B cell (primary cell): ENCODE results near the gene PANK3. TPM values are rescaled to one million over a fixed set of nuclear protein-coding genes. Genes with fewer than 3 reads are reported as not detected.

Experiments
- ATAC-seq: fragments of 200-7000 bp; cut with Tn5 transposase; one replicate; pipeline ENCODE4 v1.10.0; 2021; ENCODE audit warnings: low read depth, mild to moderate bottlenecking, moderate number of reproducible peaks, moderate library complexity
- CTCF ChIA-PET: fragments of 350-600 bp; sonication (Branson Sonifier 250); formaldehyde crosslinking; loops from one replicate; lab custom pipeline; 2021; ENCODE audit warnings: antibody characterized with exemption, inconsistent platforms; lab: Charles Lee
- POLR2A ChIA-PET: fragments of 350-600 bp; sonication (Branson Sonifier 250); formaldehyde crosslinking; loops from one replicate; lab custom pipeline; 2021; ENCODE audit warnings: antibody characterized with exemption; lab: Charles Lee
- DNase-seq: peaks from one replicate; pipeline ENCODE4 v3.0.0; 2013
- H2AFZ ChIP-seq: 2 replicates; pipeline ENCODE4 v1.6.1; 2012; ENCODE audit warnings: mild to moderate bottlenecking, low read depth, low read length; ENCODE audit not compliant: insufficient read depth, poor library complexity, severe bottlenecking
- H3K27ac ChIP-seq, 2 donors: 1 replicate in 1 of 2; 2 replicates in 1 of 2; pipeline ENCODE4 v1.5.1; 2012 to 2013; ENCODE audit warnings: low read length in 2 of 2, mild to moderate bottlenecking in 2 of 2, moderate library complexity in 1 of 2
- H3K27me3 ChIP-seq, 4 experiments: fragments of 200-600 bp in 1 of 4; sonication (generic) in 1 of 4; replicated peaks in 1 of 4; 1 replicate in 2 of 4; 2 replicates in 2 of 4; pipeline versions ENCODE4 v1.6.1 to v1.7.0; 2013 to 2016; ENCODE audit warnings: low read length in 3 of 4, mild to moderate bottlenecking in 2 of 4, mixed read lengths in 1 of 4, moderate library complexity in 1 of 4; ENCODE audit not compliant: insufficient read depth in 4 of 4, control insufficient read depth in 3 of 4; ENCODE audit errors: control extremely low read depth in 1 of 4
- H3K36me3 ChIP-seq, 2 experiments: replicated peaks in 1 of 2; 1 replicate in 1 of 2; 2 replicates in 1 of 2; pipeline versions ENCODE4 v1.6.1 to v1.7.1; 2013; ENCODE audit warnings: low read length in 1 of 2; ENCODE audit not compliant: insufficient read depth in 2 of 2, control insufficient read depth in 1 of 2; ENCODE audit errors: control extremely low read depth in 1 of 2, extremely low read depth in 1 of 2
- H3K4me1 ChIP-seq, 2 donors: fragments of 200-600 bp in 1 of 2; sonication (generic) in 1 of 2; 1 replicate in 1 of 2; 2 replicates in 1 of 2; pipeline versions ENCODE4 v1.5.1 to v1.6.1; 2013 to 2017; ENCODE audit warnings: low read length in 2 of 2; ENCODE audit not compliant: control insufficient read depth in 2 of 2, insufficient read depth in 2 of 2
- H3K4me2 ChIP-seq: replicated peaks from 2 replicates; pipeline ENCODE3; 2012; ENCODE audit warnings: mild to moderate bottlenecking, low read depth, low read length; ENCODE audit not compliant: poor library complexity, severe bottlenecking
- H3K4me3 ChIP-seq, 5 experiments: fragments of 200-600 bp in 1 of 5; sonication (generic) in 1 of 5; 1 replicate in 3 of 5; 2 replicates in 2 of 5; pipeline versions ENCODE4 v1.5.1 to v1.7.0; 2011 to 2016; ENCODE audit warnings: low read length in 4 of 5, mild to moderate bottlenecking in 4 of 5, low read depth in 2 of 5, control low read depth in 1 of 5, moderate library complexity in 1 of 5; ENCODE audit not compliant: insufficient read depth in 1 of 5; ENCODE audit errors: control extremely low read depth in 1 of 5, extremely low read depth in 1 of 5
- H3K79me2 ChIP-seq: fragments of 200-600 bp; sonication (generic); one replicate; pipeline ENCODE4 v1.6.0; 2016; ENCODE audit warnings: low read length; ENCODE audit not compliant: control insufficient read depth, insufficient read depth
- H3K9ac ChIP-seq: fragments of 200-600 bp; sonication (generic); 2 replicates; pipeline ENCODE4 v1.6.1; 2017; ENCODE audit warnings: mild to moderate bottlenecking, low read length, moderate library complexity
- H3K9me3 ChIP-seq, 3 donors: one replicate each; pipeline versions ENCODE4 v1.6.1 to v1.7.1; 2013; ENCODE audit warnings: low read length in 2 of 3; ENCODE audit not compliant: control insufficient read depth in 2 of 3, insufficient read depth in 1 of 3; ENCODE audit errors: control extremely low read depth in 1 of 3
- H4K20me1 ChIP-seq: 2 replicates; pipeline ENCODE4 v1.6.0; 2012; ENCODE audit warnings: mild to moderate bottlenecking, low read length; ENCODE audit not compliant: insufficient read depth, control insufficient read depth, poor library complexity, severe bottlenecking
- H3K27ac Mint-ChIP-seq: one replicate; pipeline ENCODE4 v1.8.0; 2021; ENCODE audit warnings: mixed read lengths
- H3K27me3 Mint-ChIP-seq: one replicate; pipeline ENCODE4 v1.8.0; 2021; ENCODE audit warnings: mixed read lengths
- H3K4me1 Mint-ChIP-seq: one replicate; pipeline ENCODE4 v1.8.0; 2021; ENCODE audit warnings: mixed read lengths
- H3K4me3 Mint-ChIP-seq: one replicate; pipeline ENCODE4 v1.8.0; 2021; ENCODE audit warnings: mixed read lengths
- H3K9me3 Mint-ChIP-seq: one replicate; pipeline ENCODE4 v1.8.0; 2022; ENCODE audit warnings: mixed read lengths; ENCODE audit not compliant: insufficient read depth
- EZH2 ChIP-seq: IDR thresholded peaks from 2 replicates; pipeline ENCODE4 v1.6.1; 2012; ENCODE audit warnings: borderline replicate concordance, low read depth, mild to moderate bottlenecking, moderate library complexity, low read length; ENCODE audit not compliant: insufficient read depth, poor library complexity, severe bottlenecking
- WGBS: methylation state at CpG from one replicate; pipeline ENCODE4 v1.1.5; 2013; ENCODE audit warnings: missing lambda C conversion rate; ENCODE audit not compliant: insufficient coverage; 5-methylcytosine and 5-hydroxymethylcytosine counted together
- intact Hi-C: fragments of 100-400 bp; cut with micrococcal nuclease; formaldehyde crosslinking; loops from one replicate; pipeline ENCODE4 v1.10.0; 2022
- polyA plus RNA-seq: library from polyadenylated mRNA; depleted of rRNA; stranded (reverse); fragments of >200 nt; gene quantifications from 2 replicates; pipeline ENCODE4 v1.2.3, GENCODE V29; 2012
- total RNA-seq, 2 donors: library from RNA; stranded (reverse); fragments of 120-200 nt in 1 of 2; gene quantifications; 1 replicate in 1 of 2; 2 replicates in 1 of 2; pipeline versions ENCODE4 v1.2.3 to v1.2.4, GENCODE V29; 2013 to 2022
- TF ChIP-seq, protein P1 (sequence below): fragments of 200-600 bp; IDR thresholded peaks from one replicate; pipeline ENCODE4 v1.8.0; 2022; ENCODE audit warnings: antibody characterized with exemption, mild to moderate bottlenecking

PANK3 gene
- total and polyA plus RNA-seq, 2 donors (not counting 1 experiment from before 2014, with no cell fraction given) = 6.3 to 61.8 TPM

- Mint-ChIP-seq H3K4me3 (no peak overlapping the region), H3K4me1 (no peaks in the 10 kb centered on the region), H3K9me3 (no peaks in the 10 kb centered on the region), H3K27me3 (peaks cover 13% of the 10 kb centered on the region), H3K27ac (no peak overlapping the region)
- no peak for DNase-seq
- Histone ChIP-seq H3K9ac (no peak overlapping the region), H3K4me1 (no peaks in the 10 kb centered on the region), H3K79me2 (no peaks in the 10 kb centered on the region), H3K9me3 (no peaks in the 10 kb centered on the region), H2AFZ (no peak overlapping the region), H3K4me3 (no peak overlapping the region), H4K20me1 (no peaks in the 10 kb centered on the region), H3K36me3 (no peaks in the 10 kb centered on the region), H3K27ac (no peak overlapping the region), H3K4me2 (no peak overlapping the region), H3K27me3 (no peaks in the 10 kb centered on the region)
- 50% methylated on average over 1 of the region's 2 CpGs for WGBS
- CTCF ChIA-PET = no interaction called here
- intact Hi-C loops = no loop called here
- POLR2A ChIA-PET = no interaction called here
- no peak for ATAC-seq
- TF ChIP-seq, protein P1, sequence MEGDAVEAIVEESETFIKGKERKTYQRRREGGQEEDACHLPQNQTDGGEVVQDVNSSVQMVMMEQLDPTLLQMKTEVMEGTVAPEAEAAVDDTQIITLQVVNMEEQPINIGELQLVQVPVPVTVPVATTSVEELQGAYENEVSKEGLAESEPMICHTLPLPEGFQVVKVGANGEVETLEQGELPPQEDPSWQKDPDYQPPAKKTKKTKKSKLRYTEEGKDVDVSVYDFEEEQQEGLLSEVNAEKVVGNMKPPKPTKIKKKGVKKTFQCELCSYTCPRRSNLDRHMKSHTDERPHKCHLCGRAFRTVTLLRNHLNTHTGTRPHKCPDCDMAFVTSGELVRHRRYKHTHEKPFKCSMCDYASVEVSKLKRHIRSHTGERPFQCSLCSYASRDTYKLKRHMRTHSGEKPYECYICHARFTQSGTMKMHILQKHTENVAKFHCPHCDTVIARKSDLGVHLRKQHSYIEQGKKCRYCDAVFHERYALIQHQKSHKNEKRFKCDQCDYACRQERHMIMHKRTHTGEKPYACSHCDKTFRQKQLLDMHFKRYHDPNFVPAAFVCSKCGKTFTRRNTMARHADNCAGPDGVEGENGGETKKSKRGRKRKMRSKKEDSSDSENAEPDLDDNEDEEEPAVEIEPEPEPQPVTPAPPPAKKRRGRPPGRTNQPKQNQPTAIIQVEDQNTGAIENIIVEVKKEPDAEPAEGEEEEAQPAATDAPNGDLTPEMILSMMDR = no peak
- TF ChIP-seq EZH2 = no peak
Observed at GRCh38 chr5:168606562-168606961, 27.4 kb upstream of the PANK3 start.

DNA sequence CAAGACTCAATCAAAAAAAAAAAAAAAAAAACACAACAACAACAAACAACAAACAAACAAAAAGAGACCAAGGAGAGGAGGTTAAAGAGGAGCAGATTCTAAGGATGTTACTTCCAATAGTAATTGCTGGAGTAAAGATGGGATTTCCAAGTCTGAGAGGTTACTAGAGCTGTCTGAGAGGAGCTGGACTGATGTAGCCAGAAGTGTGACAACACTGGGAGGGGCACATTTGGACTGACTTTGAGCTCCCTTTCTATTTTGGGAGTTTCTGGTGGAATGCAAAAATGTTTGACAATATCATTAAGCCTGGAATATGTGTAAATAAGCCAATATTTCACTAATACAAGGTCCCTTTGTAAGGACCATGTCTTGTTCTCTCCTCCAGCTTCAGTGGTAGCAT is 25.3 kb upstream of the PANK3 start:
- H3K79me2 ChIP-seq = no peaks in the 10 kb centered on the region
- no peak for DNase-seq
- no peak overlapping the region for H2AFZ ChIP-seq
- Mint-ChIP-seq H3K27ac (no peak overlapping the region), H3K4me3 (no peak overlapping the region), H3K27me3 (peaks cover 13% of the 10 kb centered on the region), H3K4me1 (no peaks in the 10 kb centered on the region), H3K9me3 (no peaks in the 10 kb centered on the region)
- no peak for ATAC-seq
- TF ChIP-seq, protein P1 = no peak
- TF ChIP-seq EZH2 = no peak
- H3K9ac ChIP-seq = no peak overlapping the region
- no peaks in the 10 kb centered on the region for H3K27me3 ChIP-seq
- no peak overlapping the region for H3K4me3 ChIP-seq
- intact Hi-C loops = no loop called here
- H3K36me3 ChIP-seq = no peaks in the 10 kb centered on the region
- H3K9me3 ChIP-seq = no peaks in the 10 kb centered on the region
- ChIA-PET CTCF (no interaction called here), POLR2A (no interaction called here)
- no peak overlapping the region for H3K27ac ChIP-seq
- no peak overlapping the region for H3K4me2 ChIP-seq
- H4K20me1 ChIP-seq = no peaks in the 10 kb centered on the region
- H3K4me1 ChIP-seq = no peaks in the 10 kb centered on the region
